ENCODE measurements around the gene MTA3.
A peak's percentile ranks its signal among the peaks of the same experiment; 100 is the strongest.
"Not testable (repeated sequence)": the region's sequence is repeated elsewhere in the genome, so short reads cannot be mapped to it uniquely, and the experiment has no call there.

Gene MTA3

DNA sequence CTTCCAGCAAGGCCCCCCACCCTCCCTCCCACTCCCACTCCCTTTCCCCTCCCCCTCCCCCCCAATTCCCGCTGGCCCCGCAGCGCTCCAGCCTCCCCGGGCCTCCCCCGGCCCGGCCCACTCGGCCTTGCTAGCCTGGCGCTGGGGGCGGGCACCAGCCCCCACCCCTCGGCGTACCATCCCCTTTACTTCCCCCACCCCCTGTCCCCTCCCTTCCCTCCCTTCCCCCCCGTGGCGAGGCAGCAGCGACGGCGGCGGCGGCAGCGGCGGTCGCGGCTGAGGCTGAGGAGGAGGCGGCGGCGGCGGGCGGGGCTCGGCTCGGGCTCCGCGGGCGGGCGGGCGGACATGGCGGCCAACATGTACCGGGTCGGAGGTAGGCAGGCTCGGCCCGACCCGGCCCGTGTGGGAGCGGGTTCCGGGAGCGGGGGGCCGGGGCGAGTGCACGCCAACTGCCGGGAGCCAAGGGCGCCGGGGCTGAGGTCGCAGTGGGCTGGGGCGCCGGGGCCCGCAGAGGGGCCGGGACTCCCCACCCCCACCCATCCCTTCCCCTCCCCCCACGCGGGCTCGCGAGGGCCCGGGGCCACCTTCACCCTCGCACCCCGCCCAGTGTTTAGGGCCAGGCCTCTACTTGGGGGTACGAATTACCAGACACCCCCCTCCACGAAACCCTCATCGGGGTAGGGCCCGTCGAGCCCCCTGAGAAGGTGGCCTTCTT, at the start of gene MTA3:
Gene MTA3, plus strand, starts transcription at position 232 of the 715 bp plus-strand sequence. Its CDS starts 114 bp downstream, at position 346.
- peak; percentile 53 to 63 for DNase-seq (ENCODE audit: low read depth in 2 of 2)

DNA sequence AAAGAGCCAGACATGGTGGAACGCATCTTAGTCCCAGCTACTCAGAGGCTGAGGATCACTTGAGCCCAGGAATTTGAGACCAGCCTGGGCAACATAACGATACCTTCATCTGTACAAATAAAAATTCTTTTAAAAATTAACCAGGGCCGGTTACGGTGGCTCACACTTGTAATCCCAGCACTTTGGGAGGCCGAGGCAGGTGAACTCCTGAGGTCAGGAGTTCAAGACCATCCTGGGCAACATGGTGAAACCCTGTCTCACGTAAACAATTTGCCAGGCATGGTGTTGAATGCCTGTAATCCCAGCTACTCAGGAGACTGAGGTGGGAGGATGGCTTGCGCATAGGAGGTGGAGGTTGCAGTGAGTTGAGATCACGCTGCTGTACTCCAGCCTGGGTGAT, 48.8 kb upstream of the MTA3 start:
- DNase-seq (ENCODE audit: low read depth in 2 of 2), result no peak

DNA sequence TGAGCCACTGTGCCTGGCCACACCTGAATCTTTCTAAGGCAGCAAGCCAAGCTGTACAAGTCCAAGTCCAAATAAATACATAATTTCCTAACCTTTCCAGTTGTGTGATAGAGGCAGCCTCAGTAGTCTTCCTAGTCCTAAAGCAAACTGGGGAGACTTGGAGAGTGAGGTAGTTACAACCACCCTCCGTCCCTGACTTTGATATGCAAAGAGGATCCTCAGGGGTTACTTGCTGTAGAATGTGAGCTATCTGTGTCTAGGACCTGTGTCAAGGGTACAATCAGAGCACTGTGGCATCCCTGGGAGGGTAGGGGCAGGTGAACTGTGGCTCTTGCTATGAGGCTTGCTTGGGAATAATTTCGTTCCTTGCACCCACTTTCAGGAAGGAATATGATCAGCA, 46.4 kb upstream of the MTA3 start:
- no peak for DNase-seq (ENCODE audit: low read depth in 2 of 2)

DNA sequence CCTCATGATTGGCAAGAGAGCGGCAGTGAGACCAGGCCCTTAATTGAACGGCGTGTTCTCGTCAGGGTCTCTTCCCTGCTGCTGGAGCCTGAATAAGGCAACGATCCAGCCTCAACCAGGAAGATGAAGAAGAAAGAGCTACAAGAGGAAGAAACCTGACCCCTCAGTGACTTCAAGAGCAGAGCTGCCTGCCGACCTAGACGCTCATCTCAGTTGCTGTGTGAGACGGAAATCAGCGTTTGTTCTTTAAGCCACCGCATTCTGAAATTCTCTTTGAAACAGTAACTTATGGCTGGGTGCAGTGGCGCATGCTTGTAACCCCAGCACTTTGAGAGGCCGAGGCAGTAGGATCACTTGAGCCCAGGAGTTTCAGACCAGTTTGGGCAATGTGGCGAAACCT, 45.1 kb upstream of the MTA3 start:
- no peak for DNase-seq (ENCODE audit: low read depth in 2 of 2)

DNA sequence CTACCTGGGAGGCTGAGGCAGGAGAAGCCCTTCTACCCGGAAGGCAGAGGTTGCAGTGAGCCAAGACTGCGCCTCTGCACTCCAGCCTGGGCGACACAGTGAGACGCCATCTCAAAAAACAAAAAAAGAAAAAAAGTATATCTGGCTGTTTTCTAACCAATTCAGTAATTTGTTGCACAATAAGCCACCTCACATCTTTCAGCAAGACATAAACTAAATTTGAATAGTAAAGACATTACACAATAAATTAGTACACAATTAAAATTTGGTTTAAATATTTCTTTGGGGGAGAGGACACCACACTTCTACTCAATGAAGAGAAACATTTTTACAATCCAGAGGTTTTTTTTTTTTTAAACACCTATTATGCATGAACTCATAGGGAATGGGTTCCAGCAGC, 36.0 kb upstream of the MTA3 start:
- DNase-seq (ENCODE audit: low read depth in 2 of 2), result no peak

DNA sequence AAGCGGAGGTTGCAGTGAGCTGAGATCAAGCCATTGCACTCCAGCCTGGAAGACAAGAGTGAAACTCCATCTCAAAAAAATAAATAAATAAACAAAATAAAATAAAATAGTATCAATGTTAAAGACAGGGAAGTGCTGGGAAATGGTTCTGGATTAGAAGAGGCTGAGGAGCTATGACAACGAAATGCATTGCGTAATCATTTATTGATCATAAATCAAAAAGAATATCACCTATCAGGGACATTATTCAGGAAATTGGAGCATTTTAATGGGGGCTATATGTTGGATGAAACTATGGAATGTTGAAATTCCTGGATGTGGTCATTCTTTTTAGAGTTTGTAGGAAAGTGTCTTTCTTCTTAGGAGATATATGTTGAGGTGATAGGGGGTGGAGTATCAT, 30.9 kb upstream of the MTA3 start:
- DNase-seq (ENCODE audit: low read depth in 2 of 2), result no peak

DNA sequence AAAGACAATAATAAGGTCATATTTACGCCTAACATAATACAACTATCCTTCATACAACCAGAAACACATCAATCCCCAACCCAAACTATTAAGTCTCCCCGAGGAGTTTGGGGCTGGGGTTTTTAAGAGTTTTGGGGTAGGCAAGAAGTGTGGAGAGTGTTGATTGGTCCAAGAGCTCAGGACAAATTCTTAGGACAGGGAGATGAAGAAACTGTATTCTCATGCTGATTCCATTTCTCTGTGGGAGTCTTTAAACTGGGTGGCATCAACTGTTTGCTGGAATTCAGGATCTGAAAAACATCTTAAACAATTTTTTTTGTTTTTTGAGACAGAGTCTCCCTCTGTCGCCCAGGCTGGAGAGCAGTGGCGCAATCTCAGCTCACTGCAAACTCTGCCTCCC, 25.6 kb upstream of the MTA3 start:
- DNase-seq (ENCODE audit: low read depth in 2 of 2), result no peak

DNA sequence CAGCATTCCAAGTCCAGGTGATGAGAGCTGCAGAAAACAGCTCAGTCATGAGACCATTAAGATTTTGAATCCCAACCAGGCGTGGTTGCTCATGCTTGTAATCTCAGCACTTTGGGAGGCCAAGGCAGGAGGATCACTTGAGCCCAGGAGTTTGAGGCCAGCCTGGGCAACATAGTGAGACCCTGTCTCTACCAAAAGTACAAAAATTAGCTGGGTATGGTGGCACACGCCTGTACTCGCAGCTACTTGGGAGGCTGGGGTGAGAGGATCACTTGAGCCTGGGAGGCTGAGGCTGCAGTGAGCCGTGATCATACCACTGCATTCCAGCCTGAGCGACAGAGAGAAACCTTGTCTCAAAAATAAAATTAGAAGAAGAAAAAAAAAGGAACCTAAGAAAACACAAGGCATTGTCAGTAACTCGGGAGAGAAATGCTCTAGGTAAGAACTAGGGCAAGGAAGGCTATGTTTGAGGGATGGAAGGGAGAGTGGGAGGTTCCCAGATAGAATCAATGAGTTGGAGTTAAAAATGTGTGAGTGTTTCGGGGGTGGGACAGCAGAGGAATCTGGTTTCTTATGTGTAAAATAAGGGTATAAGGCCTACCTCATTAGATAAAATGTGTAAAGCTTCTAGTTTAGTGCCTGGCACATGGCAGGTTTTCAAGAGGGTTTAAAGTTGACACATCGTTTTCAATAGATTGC, 23.3 kb upstream of the MTA3 start:
- DNase-seq (ENCODE audit: low read depth in 2 of 2), result no peak

DNA sequence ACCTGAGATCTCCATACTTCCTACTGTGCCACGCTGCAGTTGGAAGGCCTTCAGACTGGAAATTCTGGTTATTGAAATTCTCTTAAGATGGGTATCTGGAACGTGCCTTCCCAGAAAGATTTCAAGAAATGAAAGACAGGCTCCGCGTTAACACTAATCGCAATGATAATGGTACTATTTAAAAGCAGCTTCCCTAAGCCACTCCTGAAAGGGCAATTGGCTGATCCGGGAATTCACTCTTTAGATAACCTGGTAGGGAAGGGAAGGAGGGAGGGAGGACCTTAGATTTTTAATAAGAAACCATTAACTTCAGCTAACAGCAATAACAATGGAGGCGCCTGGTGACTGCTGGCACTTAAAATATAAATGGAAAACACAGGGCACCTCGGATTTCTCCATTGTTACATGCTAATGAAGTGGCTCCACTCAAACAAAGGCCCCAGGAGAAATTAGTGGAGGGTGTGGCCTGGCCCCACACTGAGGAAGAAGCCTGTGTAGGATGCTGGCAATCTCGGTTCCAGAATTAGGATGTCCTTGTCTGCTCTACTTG, 22.5 kb upstream of the MTA3 start:
- no peak for DNase-seq (ENCODE audit: low read depth in 2 of 2)

DNA sequence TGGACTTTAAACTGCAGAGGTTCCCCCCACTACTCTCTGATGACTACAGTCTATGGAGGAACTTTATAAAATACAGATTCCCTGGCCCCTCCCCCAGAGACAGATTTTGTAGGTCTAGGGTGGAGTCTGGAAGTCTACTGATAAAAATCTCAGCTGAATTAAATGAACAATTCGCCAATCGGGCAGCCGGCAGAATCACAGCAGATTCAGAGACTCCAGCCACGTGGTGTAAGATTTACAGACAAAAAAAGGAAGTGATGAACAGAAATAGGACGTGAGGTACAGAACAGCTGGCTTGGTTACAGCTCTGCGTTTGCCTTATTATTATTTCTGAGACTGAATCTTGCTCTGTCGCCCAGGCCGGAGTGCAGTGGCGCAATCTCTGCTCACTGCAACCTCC, 21.4 kb upstream of the MTA3 start:
- DNase-seq (ENCODE audit: low read depth in 2 of 2), result no peak

DNA sequence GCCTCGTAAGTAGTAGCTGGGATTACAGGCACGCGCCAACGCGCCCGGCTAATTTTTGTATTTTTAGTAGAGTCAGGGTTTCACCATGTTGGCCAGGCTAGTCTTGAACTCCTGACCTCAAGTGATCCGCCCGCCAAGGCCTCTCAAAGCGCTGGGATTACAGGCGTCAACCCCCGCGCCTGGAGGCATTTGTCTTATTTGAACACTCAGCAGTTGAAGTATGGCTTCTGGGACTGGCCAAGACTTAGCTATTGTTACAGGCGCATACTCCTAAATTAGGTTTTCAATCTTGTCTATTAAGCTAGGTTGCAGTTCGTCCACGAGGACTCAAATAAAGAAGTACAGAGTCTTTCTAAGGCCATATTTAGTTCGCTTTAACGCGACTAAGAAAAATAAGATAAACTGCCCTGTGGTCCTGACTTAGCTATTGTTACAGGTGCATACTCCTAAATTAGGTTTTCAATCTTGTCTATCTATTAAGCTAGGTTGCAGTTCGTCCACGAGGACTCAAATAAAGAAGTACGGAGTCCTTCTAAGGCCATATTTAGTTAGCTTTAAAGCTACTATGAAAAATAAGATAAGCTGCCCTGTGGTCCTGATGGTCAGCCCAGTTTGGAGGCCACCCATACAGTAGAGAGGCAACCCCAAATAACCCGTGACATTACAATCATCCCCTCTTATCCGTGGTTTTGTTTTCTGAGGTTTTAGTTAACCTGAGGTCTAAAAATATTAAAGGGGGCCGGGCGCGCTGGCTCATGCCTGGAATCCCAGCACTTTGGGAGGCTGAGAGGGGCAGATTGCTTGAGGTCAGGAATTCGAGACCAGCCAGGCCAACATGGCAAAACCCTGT, 20.8 kb upstream of the MTA3 start:
- DNase-seq (ENCODE audit: low read depth in 2 of 2), result no peak

DNA sequence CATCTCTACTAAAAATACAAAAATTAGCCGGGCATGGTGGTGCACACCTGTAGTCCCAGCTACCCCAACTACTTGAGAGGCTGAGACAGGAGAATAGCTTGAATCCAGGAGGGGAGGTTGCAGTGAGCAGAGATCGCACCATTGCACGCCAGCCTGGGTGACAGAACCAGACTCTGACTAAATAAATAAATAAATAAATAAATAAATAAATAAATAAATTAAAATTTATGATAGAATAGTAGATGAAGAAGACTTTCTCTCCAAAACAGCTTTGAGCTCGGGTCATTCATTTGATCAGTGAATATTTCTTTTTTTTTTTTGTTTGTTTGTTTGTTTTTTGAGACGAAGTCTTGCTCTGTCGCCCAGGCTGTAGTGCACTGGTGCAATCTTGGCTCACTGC, 17.6 kb upstream of the MTA3 start:
- DNase-seq (ENCODE audit: low read depth in 2 of 2), result no peak

DNA sequence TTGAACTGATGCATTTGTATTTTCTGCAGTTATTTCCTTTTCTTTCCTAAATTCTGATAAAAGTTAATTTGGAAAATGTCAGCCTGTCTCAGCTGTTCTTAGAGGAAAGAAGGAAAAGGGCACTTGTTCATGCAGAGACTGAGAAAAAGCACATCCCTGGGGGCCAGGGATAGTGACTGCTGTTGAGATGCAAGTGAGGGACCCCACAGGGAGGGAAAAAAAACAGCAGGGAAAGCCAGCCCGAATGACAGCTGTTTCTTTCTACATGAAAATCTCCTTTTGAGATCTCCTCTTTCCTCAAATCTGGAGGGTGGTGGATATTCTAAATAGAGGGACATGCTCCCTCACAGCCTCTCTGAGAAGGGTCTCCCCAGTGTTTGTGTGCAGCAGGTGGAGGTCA, 14.0 kb upstream of the MTA3 start:
- DNase-seq (ENCODE audit: low read depth in 2 of 2), result no peak

DNA sequence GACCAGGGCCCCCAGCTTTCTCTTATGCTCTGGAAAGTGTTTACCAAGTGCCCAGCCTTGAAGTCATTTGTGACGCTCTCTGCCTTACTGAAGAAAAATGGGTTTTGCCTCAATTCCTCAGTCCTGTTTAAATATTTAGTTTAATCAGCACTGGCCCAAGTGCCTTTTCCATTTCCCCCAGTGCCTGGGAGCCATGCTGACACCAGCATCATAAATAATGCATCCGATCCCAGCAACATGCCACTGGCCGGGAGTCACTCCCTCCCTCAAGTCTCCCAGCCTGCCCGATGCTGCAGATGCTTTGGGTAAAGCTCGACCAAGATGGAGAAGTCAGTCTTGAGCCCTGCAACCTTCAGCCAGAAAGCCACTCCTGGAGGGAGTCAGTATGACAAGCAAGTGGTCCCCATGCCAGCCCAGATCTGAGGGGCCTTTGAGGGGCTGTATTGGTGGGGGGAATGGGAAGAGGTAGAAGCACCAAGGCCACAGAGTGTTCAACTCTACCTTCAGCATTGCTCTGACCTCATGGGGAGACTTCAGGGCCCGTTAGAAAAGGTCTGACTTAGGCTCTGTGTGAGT, 12.0 kb upstream of the MTA3 start:
- no peak for DNase-seq (ENCODE audit: low read depth in 2 of 2)

DNA sequence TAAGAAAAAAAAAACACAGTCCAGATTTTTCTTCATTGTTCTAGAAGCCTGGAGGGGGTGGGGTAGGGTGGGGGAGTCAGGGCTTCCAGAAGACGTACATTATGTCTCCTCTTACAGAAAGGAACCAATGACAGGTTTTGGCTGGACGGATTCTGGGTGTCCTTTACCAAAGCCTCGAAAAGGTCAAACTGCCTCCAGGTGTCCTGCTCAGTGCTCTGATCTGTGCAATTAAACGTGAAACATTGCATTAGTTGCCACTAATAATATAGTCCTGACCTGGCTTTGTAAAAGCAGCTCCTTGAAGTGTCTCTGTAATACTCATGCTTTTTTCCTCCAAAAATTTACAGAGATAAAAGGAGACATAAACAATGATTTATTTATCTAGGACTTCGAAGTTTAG, 11.1 kb upstream of the MTA3 start:
- no peak for DNase-seq (ENCODE audit: low read depth in 2 of 2)

DNA sequence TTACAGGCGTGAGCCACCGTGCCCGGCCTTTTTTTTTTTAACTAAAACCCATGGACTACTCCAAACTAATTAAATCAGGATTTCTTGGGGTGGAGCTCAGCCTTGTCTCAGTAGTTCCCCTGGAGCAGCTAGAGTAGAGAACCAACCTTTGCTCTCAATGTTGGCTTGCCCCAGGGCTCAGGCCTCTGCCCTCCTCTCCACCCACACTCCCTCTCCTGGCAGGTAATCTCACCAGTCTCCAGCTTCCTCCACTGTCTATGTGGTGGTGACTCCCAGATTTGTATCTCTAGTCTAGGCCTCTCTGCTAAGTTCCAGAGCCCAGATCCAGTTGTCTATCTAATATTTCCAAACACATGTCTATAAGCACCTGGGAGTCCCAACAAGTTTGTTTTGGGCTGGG, 9.6 kb upstream of the MTA3 start:
- no peak for DNase-seq (ENCODE audit: low read depth in 2 of 2)

DNA sequence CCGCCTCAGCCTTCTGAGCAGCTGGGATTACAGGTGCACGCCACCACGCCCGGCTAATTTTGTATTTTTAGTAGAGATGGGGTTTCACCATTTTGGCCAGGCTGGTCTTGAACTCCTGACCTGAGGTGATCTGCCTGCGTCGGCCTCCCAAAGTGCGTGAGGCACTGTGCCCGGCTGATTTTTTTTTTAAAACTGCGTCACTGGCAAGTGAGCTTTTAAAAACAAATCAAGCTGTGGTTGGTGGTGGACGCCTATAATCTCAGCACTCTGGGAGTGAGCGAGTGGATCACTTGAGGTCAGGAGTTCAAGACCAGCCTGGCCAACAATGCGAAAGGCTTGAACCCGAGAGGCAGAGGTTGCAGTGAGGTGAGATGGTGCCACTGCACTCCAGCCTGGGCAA, 8.3 kb upstream of the MTA3 start:
- DNase-seq (ENCODE audit: low read depth in 2 of 2), result not testable (repeated sequence)

DNA sequence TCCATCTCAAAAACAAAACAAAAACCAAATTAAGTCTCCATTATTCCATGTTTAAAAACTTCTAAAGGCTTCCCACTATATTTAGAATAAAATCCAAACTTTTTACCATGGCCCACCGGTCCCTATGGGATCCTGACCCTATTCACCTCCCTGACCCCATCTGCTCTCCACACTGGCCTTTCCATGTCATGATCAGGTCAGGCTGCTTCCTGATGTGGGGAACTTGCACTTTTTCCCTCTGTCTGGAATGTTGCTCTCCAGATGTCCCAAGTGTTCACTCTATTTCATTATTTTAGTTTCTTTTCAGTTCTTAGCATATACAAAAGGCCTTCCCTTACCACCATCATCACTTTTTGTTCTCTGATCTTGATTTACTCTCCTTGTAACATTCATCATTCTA, 7.5 kb upstream of the MTA3 start:
- no peak for DNase-seq (ENCODE audit: low read depth in 2 of 2)

DNA sequence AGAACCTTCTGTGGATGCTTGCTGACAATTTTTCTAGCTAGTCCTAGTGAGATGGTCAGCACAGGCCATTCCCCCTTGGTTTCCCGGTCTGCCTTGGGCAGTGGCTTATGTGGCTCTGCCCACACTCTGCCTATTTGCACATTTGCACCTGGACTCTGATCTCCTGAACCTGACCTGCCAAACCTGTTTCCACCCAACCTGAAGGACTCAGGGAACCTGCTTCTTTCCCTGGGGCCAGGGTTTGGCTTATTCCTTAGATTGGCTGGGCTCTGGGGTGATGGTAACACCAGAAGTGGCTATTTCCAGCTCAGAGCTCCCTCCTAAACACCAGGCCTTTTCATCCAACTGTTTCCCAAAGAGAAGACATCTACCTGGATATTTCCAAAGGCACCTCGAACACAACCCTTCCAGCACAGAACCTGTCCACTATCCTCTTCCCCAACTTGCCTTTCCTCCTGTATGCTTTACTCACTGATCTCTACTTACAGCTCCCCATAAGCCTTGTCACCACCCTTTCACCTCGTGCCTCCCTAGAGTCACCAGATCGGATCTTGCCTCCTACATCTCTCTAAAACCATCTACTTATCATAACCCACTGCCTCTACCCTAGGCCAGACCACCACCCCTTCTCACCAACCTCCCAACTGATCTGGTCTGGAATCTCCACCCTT, 5.8 kb upstream of the MTA3 start:
- DNase-seq (ENCODE audit: low read depth in 2 of 2), result no peak

DNA sequence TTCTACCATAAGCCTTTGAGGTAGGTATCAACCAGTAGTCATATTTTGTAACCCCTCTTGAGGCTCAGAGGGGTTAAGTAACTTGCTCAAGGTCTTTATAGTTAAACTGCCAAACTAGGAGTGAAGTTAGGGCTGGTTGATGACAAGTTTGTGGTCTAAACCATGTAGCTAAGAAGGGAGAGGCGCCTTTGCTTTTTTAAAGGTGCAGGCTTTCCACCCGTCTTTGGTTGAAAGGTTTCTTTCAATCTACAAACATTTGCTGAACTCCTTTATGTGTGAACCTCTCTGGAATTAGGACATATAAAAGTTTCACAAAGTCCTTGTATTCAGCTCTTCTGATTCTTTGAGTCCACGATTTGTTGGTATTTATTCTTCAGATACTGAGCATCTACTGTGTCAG, 2.4 kb upstream of the MTA3 start:
- DNase-seq (ENCODE audit: low read depth in 2 of 2), result no peak

DNA sequence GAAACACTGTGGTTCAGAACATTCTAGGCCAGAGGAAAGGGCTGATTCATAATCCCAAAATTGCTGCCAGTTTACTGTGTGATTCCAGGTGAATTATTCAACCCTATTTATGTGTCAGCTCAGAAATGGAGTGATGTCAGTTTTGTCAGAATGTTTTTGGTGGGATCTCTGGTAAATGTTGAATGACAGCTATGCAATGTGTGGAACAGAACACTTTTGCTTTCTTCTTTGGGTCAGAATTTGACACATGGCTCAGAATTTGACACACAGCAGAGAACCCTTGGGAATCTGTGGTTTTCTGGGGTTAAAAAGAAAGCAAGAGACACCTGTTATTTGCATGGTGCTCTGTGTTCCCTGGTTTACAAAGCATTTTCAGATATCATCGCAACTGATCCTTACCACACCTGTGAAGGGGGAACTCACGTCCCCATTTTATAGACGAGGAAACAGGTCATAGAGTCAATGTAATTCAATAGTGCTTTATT, 1.6 kb upstream of the MTA3 start:
- DNase-seq (ENCODE audit: low read depth in 2 of 2), result no peak

Data from stimulated activated CD4-positive, alpha-beta T cell treated with anti-CD3 and anti-CD28 coated beads, Interleukin-1b, Interleukin-23, amount 100 ng/mL, for 4 hours (primary cell).